ENCODE measurements around the gene NSD2. TPM values are rescaled to one million over a fixed set of nuclear protein-coding genes. Genes with fewer than 3 reads are reported as not detected.
"Not testable (repeated sequence)": the region's sequence is repeated elsewhere in the genome, so short reads cannot be mapped to it uniquely, and the experiment has no call there.

NSD2 gene
- total RNA-seq, 3 donors from 2014 or later: 82.8 to 114 (median 83.3) TPM

GRCh38 chr4:1831331-1831730, 39.9 kb upstream of the NSD2 start:
- Histone ChIP-seq H3K9me3 (no peaks in the 10 kb centered on the region), H3K4me1 (ENCODE audit: low read depth) (no peaks in the 10 kb centered on the region), H3K4me3 (no peak overlapping the region), H3K36me3 (ENCODE audit: low read depth) (peaks cover 17% of the 10 kb centered on the region)
- DNase-seq: no peak
- no peak for TF ChIP-seq CTCF (IDR thresholded peaks at IDR 0.05)
- no peak for ATAC-seq
- intact Hi-C loops (cut with DNase I, micrococcal nuclease): no loop called here

DNA sequence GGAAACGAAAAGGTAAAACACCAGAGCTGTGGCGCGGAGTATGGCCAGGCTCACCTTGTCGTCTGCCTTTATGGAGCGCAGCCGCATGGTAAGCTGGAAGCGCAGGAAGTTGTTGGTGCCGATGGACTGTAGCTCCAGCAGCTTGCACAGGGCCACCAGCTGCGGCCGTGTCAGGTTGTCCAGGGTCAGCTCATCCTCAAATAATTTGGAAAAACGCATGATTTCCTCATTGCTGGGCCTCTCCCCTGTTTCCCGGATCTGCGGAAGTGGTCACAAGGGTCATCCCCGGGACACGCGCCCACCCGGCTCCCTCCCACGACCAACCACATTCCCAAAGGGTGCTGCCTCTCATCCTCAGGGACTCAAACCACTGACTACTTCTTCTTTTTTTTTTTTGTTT, 38.5 kb upstream of the NSD2 start:
- Histone ChIP-seq H3K4me3 (no peak overlapping the region), H3K9me3 (no peaks in the 10 kb centered on the region), H3K4me1 (ENCODE audit: low read depth) (no peaks in the 10 kb centered on the region), H3K36me3 (ENCODE audit: low read depth) (peaks cover 17% of the 10 kb centered on the region)
- no peak for ATAC-seq
- no peak for DNase-seq
- intact Hi-C loops (cut with DNase I, micrococcal nuclease): no loop called here
- no peak for TF ChIP-seq CTCF (IDR thresholded peaks at IDR 0.05)

GRCh38 chr4:1833307-1834046, 37.7 kb upstream of the NSD2 start:
- peak; percentile 12 for ATAC-seq
- TF ChIP-seq CTCF (IDR thresholded peaks at IDR 0.05): no peak
- intact Hi-C loops (cut with DNase I, micrococcal nuclease): no loop called here
- Histone ChIP-seq H3K4me3 (no peak overlapping the region), H3K36me3 (ENCODE audit: low read depth) (peaks cover 17% of the 10 kb centered on the region), H3K9me3 (no peaks in the 10 kb centered on the region), H3K4me1 (ENCODE audit: low read depth) (no peaks in the 10 kb centered on the region)
- no peak for DNase-seq

DNA sequence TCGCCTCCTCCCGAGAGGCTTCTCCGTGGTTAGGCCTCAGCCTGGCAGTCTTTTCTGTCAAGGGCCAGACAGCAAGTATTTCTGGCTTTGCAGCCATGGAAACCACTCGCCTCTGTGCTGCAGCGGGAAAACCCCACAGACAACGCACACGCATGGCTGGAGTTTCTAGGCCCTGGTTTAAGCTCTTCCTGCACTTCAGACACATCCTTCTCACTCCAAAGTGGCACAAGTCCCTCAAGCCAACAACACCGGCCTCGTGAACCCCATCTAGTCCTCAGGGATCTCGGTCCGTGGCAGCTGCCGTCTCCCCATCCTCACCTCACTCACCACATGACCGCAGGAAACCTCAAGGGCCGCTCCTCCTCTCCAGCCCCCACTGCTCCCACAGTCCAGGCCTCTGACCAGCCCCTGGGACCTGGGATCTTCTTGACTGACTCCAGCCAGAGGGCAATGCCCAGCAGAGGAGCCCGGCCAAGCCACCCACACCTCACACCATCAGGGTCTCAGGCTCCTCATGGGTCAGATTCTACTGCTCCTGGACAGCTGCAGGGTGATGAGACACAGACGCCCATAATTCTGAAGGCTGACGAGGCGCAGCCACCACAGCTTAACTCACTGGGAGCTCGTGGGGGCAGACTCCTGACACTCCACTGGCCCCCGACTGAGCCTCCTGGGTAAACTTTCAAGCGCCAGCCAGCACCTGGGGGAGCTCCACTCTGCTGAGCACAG, 37.0 kb upstream of the NSD2 start:
- DNase-seq (no peak), ATAC-seq (no peak)
- H3K4me3 ChIP-seq: no peak overlapping the region
- intact Hi-C loops (cut with DNase I, micrococcal nuclease): no loop called here
- H3K36me3 ChIP-seq (ENCODE audit: low read depth): peaks cover 17% of the 10 kb centered on the region
- TF ChIP-seq CTCF (IDR thresholded peaks at IDR 0.05): no peak
- peaks cover 4% of the 10 kb centered on the region for H3K4me1 ChIP-seq (ENCODE audit: low read depth)
- no peaks in the 10 kb centered on the region for H3K9me3 ChIP-seq

- H3K4me1 ChIP-seq (ENCODE audit: low read depth); ATAC-seq; H3K4me3 ChIP-seq; intact Hi-C loops (cut with DNase I, micrococcal nuclease); H3K9me3 ChIP-seq; DNase-seq: not testable (repeated sequence)
- peaks cover 17% of the 10 kb centered on the region for H3K36me3 ChIP-seq (ENCODE audit: low read depth)
Measured at GRCh38 chr4:1835836-1836235, 35.4 kb upstream of the NSD2 start.

GRCh38 chr4:1836650-1837049, 34.5 kb upstream of the NSD2 start:
- intact Hi-C loops (cut with DNase I, micrococcal nuclease): no loop called here
- no peak for ATAC-seq
- no peak for TF ChIP-seq CTCF (IDR thresholded peaks at IDR 0.05)
- DNase-seq: no peak
- Histone ChIP-seq H3K4me1 (ENCODE audit: low read depth) (peaks cover 9% of the 10 kb centered on the region), H3K4me3 (no peak overlapping the region), H3K36me3 (ENCODE audit: low read depth) (peaks cover 16% of the 10 kb centered on the region), H3K9me3 (no peaks in the 10 kb centered on the region)

Measured in mucosa of descending colon (tissue), 3 donors.